Ramos (cell line): ENCODE measurements around the gene AGMO.

Source experiments
- in situ Hi-C: fragments of 300-500 bp; cut with MboI; formaldehyde crosslinking; loops from one replicate; pipeline ENCODE4 v1.14.3; 2022; ENCODE audit warnings: low sequenced_read_pairs; ENCODE audit not compliant: unreplicated experiment

Gene AGMO

GRCh38 chr7:15175152-15175551 lies 386.7 kb downstream of the AGMO start:
- in situ Hi-C loops: no loop called here

- in situ Hi-C loops: no loop called here
Measured at GRCh38 chr7:15174485-15174884, 387.3 kb downstream of the AGMO start.

GRCh38 chr7:15168489-15168888 lies 393.3 kb downstream of the AGMO start:
- in situ Hi-C loops: no loop called here

- in situ Hi-C loops: no loop called here
Measured at GRCh38 chr7:15167912-15168311, 393.9 kb downstream of the AGMO start.

GRCh38 chr7:15166620-15167019 lies 395.2 kb downstream of the AGMO start:
- in situ Hi-C loops: no loop called here

- in situ Hi-C loops: no loop called here
Measured at GRCh38 chr7:15159261-15159660, 402.6 kb downstream of the AGMO start.

GRCh38 chr7:15158141-15158810 lies 403.5 kb downstream of the AGMO start:
- in situ Hi-C loops: no loop called here
